CD14-positive monocyte (primary cell): ENCODE data around the gene KRT73. TPM values are rescaled to one million over a fixed set of nuclear protein-coding genes. Genes with fewer than 3 reads are reported as not detected.

Experiments used
- DNase-seq, 3 donors: peaks; one replicate each; pipeline ENCODE4 v3.0.0-alpha.2; 2011 to 2022
- H2AFZ ChIP-seq: 2 replicates; pipeline ENCODE4 v1.6.0; 2012; ENCODE audit warnings: mild to moderate bottlenecking, low read depth, low read length, inconsistent platforms; ENCODE audit not compliant: insufficient read depth, poor library complexity, severe bottlenecking
- H3K27ac ChIP-seq, 2 donors: 1 replicate in 1 of 2; 2 replicates in 1 of 2; pipeline ENCODE4 v1.5.1; 2012 to 2013; ENCODE audit warnings: low read length in 2 of 2, control low read depth in 1 of 2, inconsistent platforms in 1 of 2, low read depth in 1 of 2, mild to moderate bottlenecking in 1 of 2
- H3K27me3 ChIP-seq, 2 donors: one replicate each; pipeline versions ENCODE4 v1.6.0 to v1.6.1; 2011 to 2013; ENCODE audit warnings: low read length in 2 of 2; ENCODE audit not compliant: control insufficient read depth in 2 of 2, insufficient read depth in 2 of 2
- H3K36me3 ChIP-seq, 2 donors: replicated peaks in 1 of 2; 1 replicate in 1 of 2; 2 replicates in 1 of 2; pipeline versions ENCODE4 v1.5.1 to v1.6.1; 2012 to 2013; ENCODE audit warnings: low read length in 2 of 2, control low read depth in 1 of 2, inconsistent platforms in 1 of 2, mild to moderate bottlenecking in 1 of 2; ENCODE audit not compliant: insufficient read depth in 2 of 2, control insufficient read depth in 1 of 2
- H3K4me1 ChIP-seq, 2 donors: 1 replicate in 1 of 2; 2 replicates in 1 of 2; pipeline versions ENCODE4 v1.5.1 to v1.6.1; 2012 to 2013; ENCODE audit warnings: low read length in 2 of 2, control low read depth in 1 of 2, inconsistent platforms in 1 of 2, mild to moderate bottlenecking in 1 of 2, moderate library complexity in 1 of 2; ENCODE audit not compliant: insufficient read depth in 2 of 2, control insufficient read depth in 1 of 2
- H3K4me2 ChIP-seq: replicated peaks from 2 replicates; pipeline ENCODE3; 2012; ENCODE audit warnings: low read length, moderate library complexity, mild to moderate bottlenecking; ENCODE audit not compliant: poor library complexity, severe bottlenecking; ENCODE audit errors: extremely low read depth
- H3K4me3 ChIP-seq, 3 experiments: fragments of 200-600 bp in 1 of 3; sonication (generic) in 1 of 3; replicated peaks in 1 of 3; 1 replicate in 2 of 3; 2 replicates in 1 of 3; pipeline ENCODE4 v1.5.1; 2011 to 2013; ENCODE audit warnings: low read length in 3 of 3, mild to moderate bottlenecking in 3 of 3, control low read depth in 2 of 3, low read depth in 2 of 3, inconsistent platforms in 1 of 3, moderate library complexity in 1 of 3
- H3K79me2 ChIP-seq: 2 replicates; pipeline ENCODE4 v1.6.0; 2012; ENCODE audit warnings: mild to moderate bottlenecking, control low read depth, inconsistent platforms, low read length, moderate library complexity; ENCODE audit not compliant: insufficient read depth
- H3K9ac ChIP-seq: 2 replicates; pipeline ENCODE4 v1.6.0; 2017; ENCODE audit warnings: low read length, mild to moderate bottlenecking; ENCODE audit not compliant: insufficient read depth, poor library complexity, severe bottlenecking
- H3K9me3 ChIP-seq, 2 donors: replicated peaks in 1 of 2; 1 replicate in 1 of 2; 2 replicates in 1 of 2; pipeline versions ENCODE4 v1.5.1 to v1.6.1; 2012 to 2013; ENCODE audit warnings: low read length in 2 of 2, control low read depth in 1 of 2; ENCODE audit not compliant: control insufficient read depth in 1 of 2, insufficient read depth in 1 of 2
- H4K20me1 ChIP-seq: 2 replicates; pipeline ENCODE4 v1.6.0; 2012; ENCODE audit warnings: mild to moderate bottlenecking, low read length, control low read depth, moderate library complexity; ENCODE audit not compliant: insufficient read depth
- H3K27ac Mint-ChIP-seq, 7 donors: one replicate each; pipeline ENCODE4 v1.8.0; 2020; ENCODE audit warnings: mild to moderate bottlenecking in 7 of 7, mixed read lengths in 7 of 7, moderate library complexity in 6 of 7, inconsistent platforms in 2 of 7
- H3K27me3 Mint-ChIP-seq, 3 donors: one replicate each; pipeline ENCODE4 v1.8.0; 2021 to 2022; ENCODE audit warnings: low read depth in 3 of 3, mild to moderate bottlenecking in 3 of 3, mixed read lengths in 3 of 3, moderate library complexity in 3 of 3, inconsistent platforms in 1 of 3
- H3K36me3 Mint-ChIP-seq, 2 donors: one replicate each; pipeline ENCODE4 v1.8.0; 2020; ENCODE audit warnings: mixed read lengths in 2 of 2, inconsistent platforms in 1 of 2, mild to moderate bottlenecking in 1 of 2
- H3K4me1 Mint-ChIP-seq: one replicate; pipeline ENCODE4 v1.8.0; 2020; ENCODE audit warnings: mild to moderate bottlenecking, mixed read lengths
- H3K4me3 Mint-ChIP-seq, 2 donors: one replicate each; pipeline ENCODE4 v1.8.0; 2020; ENCODE audit warnings: mild to moderate bottlenecking in 2 of 2, mixed read lengths in 2 of 2, moderate library complexity in 1 of 2
- H3K9me3 Mint-ChIP-seq, 7 donors: one replicate each; pipeline ENCODE4 v1.8.0; 2020 to 2022; ENCODE audit warnings: mixed read lengths in 7 of 7, mild to moderate bottlenecking in 6 of 7, moderate library complexity in 6 of 7, inconsistent platforms in 2 of 7
- CTCF ChIP-seq: fragments of 200-600 bp; IDR thresholded peaks from one replicate; pipeline ENCODE4 v1.8.0; 2022; ENCODE audit warnings: antibody characterized with exemption, mild to moderate bottlenecking
- WGBS: methylation state at CpG from one replicate; pipeline ENCODE4 v1.1.5; 2013; ENCODE audit warnings: missing lambda C conversion rate; ENCODE audit not compliant: insufficient coverage; 5-methylcytosine and 5-hydroxymethylcytosine counted together
- intact Hi-C, 2 donors: fragments of 100-400 bp; cut with micrococcal nuclease; formaldehyde crosslinking; loops; one replicate each; pipeline versions ENCODE4 v1.15.0 to v1.15.1; 2023
- polyA plus RNA-seq, 3 donors: library from polyadenylated mRNA; depleted of rRNA in 1 of 3; unstranded in 2 of 3; stranded (reverse) in 1 of 3; fragments of 300-500 nt in 2 of 3; fragments of >200 nt in 1 of 3; fragmentation: Illumina TruSeq in 2 of 3; gene quantifications; 1 replicate in 2 of 3; 2 replicates in 1 of 3; pipeline ENCODE4 v1.2.3, GENCODE V29; 2012 to 2021

Gene KRT73
- polyA plus RNA-seq, 3 donors, result not detected

DNA sequence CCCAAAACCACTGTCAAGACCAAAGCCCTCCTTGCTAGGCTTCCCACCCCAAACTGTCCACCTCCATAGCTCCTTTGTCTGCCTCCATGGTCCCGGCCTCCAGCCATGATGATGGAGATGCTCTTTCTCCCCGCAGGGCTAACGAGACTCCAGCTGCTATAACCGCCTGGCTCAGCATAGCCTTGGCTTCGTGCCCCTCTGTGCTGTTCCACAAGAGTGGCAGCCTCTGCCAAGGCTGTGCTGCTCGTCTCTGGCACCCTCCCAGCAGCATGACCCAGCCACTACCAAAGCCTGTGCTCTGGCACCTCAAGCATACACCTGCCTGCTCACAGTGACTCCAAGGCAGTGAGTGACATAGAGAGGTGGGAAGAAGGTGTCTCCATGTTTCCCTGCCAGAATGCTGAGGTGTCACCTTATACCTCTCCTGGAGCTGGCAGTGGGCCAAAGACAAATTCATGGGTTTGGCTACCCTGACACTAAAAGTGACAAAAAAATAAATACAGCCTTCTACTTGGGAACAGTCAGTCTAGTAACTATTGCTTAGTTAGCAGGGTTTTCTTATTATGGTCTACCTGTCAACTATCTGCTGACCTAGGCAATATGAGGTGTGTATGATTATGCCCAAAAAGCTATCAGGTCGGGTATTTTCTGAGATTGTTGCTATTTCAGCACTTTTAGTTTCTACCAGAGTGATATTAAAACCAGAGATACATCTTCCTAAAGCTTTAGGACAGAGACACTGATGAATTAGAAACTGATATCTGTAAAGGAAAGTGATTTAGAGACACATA, 16.1 kb upstream of the KRT73 start:
- Mint-ChIP-seq H3K4me3 (no peak overlapping the region), H3K36me3 (no peaks in the 10 kb centered on the region), H3K4me1 (peaks cover 8% of the 10 kb centered on the region), H3K27ac (no peak overlapping the region), H3K9me3 (no peaks in the 10 kb centered on the region), H3K27me3 (peaks cover 0 to 7% (median 4%) of the 10 kb centered on the region in 3 donors)
- Histone ChIP-seq H4K20me1 (no peaks in the 10 kb centered on the region), H3K36me3 (no peaks in the 10 kb centered on the region), H3K9ac (no peak overlapping the region), H3K4me1 (peaks cover 0 to 8% of the 10 kb centered on the region in 2 donors), H2AFZ (no peak overlapping the region), H3K27me3 (no peaks in the 10 kb centered on the region), H3K9me3 (no peaks in the 10 kb centered on the region), H3K79me2 (no peaks in the 10 kb centered on the region), H3K27ac (no peak overlapping the region), H3K4me2 (no peak overlapping the region), H3K4me3 (no peak overlapping the region)
- WGBS, result 82% methylated on average over 6 of the region's 7 CpGs
- no peak for DNase-seq
- intact Hi-C loops, result no loop called here
- no peak for TF ChIP-seq CTCF

DNA sequence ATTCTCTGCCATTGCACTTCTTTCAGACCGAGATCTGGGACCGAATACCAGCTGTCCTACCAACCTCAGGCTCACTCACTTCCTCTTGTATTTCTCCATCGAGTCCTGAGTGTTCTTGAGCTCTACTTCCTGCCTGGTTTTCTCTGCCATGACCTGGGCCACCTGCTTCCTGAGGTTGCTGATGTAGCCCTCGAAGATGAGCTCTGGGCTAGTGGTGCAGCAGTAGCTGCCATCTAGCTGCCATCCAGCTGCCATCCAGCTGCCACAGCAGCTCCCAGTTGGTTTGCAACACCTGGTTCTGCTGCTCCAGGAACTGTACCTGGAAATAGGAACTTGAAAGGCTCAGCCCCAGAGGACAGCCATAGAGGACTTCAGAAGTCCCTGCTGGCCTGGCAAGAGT, 15.0 kb upstream of the KRT73 start:
- H3K4me1 ChIP-seq, result peaks cover 0 to 8% of the 10 kb centered on the region in 2 donors
- H3K4me3 ChIP-seq, result no peak overlapping the region
- no peaks in the 10 kb centered on the region for H3K36me3 Mint-ChIP-seq
- no peak overlapping the region for H3K27ac Mint-ChIP-seq
- H3K4me3 Mint-ChIP-seq, result peak overlapping the region in 1 of 2 donors; percentile 49
- intact Hi-C loops, result no loop called here
- no peak for TF ChIP-seq CTCF
- no peaks in the 10 kb centered on the region for H3K9me3 ChIP-seq
- DNase-seq, result peak in 1 of 3 donors; percentile 6
- H2AFZ ChIP-seq, result peak overlapping the region; percentile 32
- no peaks in the 10 kb centered on the region for H3K36me3 ChIP-seq
- H3K79me2 ChIP-seq, result no peaks in the 10 kb centered on the region
- H3K4me1 Mint-ChIP-seq, result peaks cover 8% of the 10 kb centered on the region
- H3K9me3 Mint-ChIP-seq, result no peaks in the 10 kb centered on the region
- no peaks in the 10 kb centered on the region for H4K20me1 ChIP-seq
- WGBS, result 1% methylated on average over 4 of the region's 4 CpGs
- no peak overlapping the region for H3K4me2 ChIP-seq
- H3K27me3 ChIP-seq, result no peaks in the 10 kb centered on the region
- no peak overlapping the region for H3K9ac ChIP-seq
- H3K27me3 Mint-ChIP-seq, result peaks cover 0 to 7% (median 4%) of the 10 kb centered on the region in 3 donors
- no peak overlapping the region for H3K27ac ChIP-seq
